Measurements from ENCODE around the gene TTC23.

The TTC23 gene

GRCh38 chr15:99165956-99166689 lies 83.3 kb downstream of the TTC23 start:
- DNase-seq (ENCODE audit: low spot score) = no peak
- FAIRE-seq = no peak

DNA sequence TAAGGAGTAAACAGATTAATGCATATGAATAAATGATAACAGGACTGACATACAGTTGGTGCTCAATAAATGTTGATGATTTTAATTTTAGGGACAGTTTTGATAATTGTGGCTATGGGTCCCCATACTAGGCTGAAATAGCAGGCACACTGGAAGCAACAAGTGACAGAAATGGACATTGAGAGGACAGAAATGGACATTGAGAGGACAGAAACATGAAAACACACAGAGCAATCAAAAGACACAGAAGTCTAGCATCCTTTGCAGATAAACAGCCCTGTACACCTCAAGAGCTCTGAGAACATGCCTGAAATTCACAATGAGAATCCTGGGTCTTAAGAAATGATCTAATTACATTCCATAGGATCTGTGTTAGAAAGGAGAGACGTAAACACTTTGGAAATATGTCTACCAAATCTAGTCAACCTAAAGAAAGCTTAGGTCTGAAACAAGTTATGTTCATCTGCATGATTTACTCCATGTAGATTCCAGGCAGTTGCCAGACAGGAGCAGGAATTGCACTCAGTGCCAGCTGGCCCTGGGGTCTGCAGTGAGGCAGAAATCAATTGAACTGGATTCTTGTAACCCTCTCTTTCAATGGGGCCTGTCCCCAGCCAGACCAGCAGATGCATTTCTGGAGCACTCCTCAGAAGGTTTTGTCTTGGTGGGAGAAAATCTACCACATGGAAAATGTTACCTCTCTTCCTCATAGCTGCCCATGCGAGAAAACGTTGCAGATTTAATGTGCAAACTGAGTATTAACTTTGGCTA lies 84.2 kb downstream of the TTC23 start:
- FAIRE-seq = no peak
- DNase-seq (ENCODE audit: low spot score) = no peak

- DNase-seq (ENCODE audit: low spot score) (no peak), FAIRE-seq (no peak)
Observed at GRCh38 chr15:99164119-99164518, 85.3 kb downstream of the TTC23 start.

GRCh38 chr15:99163271-99164062 lies 85.9 kb downstream of the TTC23 start:
- DNase-seq (ENCODE audit: low spot score) = no peak
- no peak for FAIRE-seq

GRCh38 chr15:99158626-99159412 lies 90.6 kb downstream of the TTC23 start:
- FAIRE-seq = peak; percentile 17
- no peak for DNase-seq (ENCODE audit: low spot score)

- no peak for FAIRE-seq
- no peak for DNase-seq (ENCODE audit: low spot score)
Observed at GRCh38 chr15:99157456-99157855, 91.9 kb downstream of the TTC23 start.

DNA sequence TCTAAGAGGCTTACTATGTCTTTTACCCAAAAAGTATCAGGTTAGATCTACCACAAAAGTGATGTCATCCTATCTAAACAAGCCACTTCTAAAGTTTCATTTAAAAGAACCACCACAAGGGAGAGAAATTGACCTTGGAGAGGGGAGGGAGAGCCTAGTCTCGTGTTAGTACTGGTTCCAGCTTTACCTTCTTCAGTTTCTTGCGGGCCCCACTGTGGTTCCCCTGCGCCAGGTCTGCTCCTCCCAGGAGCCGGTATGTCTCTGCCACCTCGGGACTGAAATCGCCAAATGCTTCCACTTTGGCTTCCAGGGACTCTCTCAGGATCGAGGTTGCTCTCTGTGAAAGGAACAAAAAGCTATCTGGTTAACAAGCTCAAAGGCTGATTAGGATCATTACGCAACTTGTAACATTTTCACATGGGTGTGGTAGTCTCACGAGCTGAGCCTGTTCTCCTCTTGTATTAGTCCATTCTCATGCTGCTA lies 93.4 kb downstream of the TTC23 start:
- DNase-seq (ENCODE audit: low spot score) (no peak), FAIRE-seq (no peak)

DNA sequence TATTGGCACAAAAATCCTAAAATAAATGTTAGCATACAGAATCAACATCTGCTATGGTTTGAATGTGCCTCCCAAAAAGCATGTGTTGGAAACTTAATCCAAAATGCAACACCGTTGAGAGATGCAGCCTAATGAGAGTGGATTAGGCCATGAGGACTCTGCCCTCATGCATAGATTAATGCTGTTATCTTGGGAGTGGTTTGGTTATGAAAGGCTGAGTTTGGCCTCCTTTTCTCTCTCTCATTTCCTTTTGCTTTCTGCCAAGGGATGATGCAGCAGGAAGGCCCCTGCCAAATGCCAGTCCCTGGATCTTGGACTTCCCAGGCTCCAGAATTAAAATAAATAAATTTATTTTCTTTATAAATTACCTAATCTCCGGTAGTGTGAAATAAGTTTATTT lies 95.1 kb downstream of the TTC23 start:
- DNase-seq (ENCODE audit: low spot score) (no peak), FAIRE-seq (no peak)

DNA sequence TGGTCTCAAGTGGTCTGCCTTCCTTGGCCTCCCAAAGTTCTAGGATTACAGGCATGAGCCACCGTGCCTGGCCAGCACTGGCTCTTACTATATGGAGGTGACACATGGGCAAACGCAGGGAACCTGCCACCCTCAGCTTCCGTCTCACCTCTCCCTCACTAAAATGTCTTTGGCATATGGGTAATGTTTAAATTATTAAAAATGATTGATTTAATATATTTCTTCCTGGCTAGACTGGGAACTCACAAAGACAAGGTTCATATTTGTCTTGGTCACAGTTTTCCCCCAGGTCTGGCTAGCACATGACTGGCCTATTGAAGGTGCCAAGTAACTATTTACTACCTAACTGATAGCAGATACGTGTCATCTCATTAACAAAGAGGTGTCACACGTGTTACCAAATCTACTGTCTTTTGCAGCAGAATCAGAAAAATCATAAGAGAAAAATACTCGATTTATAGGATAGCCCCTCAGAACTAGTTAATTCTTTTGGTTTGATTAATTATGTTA lies 96.3 kb downstream of the TTC23 start:
- FAIRE-seq (no peak), DNase-seq (ENCODE audit: low spot score) (no peak)

GRCh38 chr15:99151156-99151555 lies 98.2 kb downstream of the TTC23 start:
- FAIRE-seq (no peak), DNase-seq (ENCODE audit: low spot score) (no peak)

DNA sequence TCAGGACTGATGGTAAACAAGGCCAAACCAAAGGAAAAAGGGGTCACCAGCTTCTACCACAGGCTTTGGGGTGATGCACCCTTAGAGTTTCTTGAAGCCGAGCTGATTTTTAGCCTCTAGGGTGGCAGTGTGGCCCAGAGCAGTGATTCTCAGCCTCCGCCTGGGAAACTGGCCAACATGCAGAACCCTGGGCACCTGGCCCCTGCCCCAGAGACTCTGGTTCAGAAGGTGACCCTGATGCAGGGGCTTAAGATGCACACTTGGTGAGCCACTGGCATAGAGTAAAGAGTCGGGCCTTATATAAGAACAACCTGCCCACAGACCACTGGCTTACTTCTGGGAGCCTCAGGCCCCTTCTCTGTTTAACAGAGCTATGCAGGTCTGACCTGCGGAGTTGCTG lies 100.0 kb downstream of the TTC23 start:
- FAIRE-seq = no peak

DNA sequence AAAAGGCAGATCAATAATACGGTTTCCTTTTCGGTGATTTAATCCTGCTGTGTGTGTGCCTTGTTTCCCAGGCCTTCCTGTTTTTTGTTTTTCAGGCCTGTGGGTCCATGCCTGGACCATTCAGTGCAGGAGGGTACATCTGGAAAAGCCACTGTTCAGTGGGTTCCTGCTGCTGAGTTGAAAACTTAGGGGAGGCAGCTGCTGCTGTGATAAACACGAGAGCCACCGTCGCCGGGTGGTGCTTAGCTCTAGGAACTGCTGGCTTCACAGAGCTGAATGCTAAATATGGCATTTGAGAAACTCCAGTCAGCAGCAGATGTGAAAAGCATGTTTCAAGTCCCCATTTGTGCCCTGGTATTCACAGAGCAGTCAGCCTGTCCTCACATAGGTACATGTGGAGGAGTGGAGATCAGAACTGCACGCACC lies 100.5 kb downstream of the TTC23 start:
- DNase-seq (ENCODE audit: low spot score) (no peak), FAIRE-seq (no peak)

More for the DNA sequence above, 100.0 kb downstream of the TTC23 start:
- no peak for DNase-seq (ENCODE audit: low spot score)

DNA sequence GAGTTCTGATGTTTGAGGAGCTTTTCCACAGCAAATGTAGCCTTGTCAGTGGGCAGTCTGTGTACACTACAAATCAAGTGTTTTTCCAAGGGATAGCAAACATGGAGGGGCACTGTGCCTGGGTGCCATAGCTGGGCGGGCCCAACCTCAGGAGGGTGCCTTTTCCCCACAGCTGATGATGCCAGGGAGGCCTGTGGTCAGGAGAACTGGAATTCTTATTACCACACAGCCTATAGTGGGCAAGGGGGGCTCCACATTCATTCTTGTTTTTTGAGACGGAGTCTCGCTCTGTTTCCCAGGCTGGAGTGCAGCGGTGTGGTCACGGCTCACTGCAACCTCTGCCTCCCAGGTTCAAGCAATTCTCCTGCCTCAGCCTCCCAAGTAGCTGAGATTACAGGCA lies 102.7 kb downstream of the TTC23 start:
- FAIRE-seq (no peak), DNase-seq (ENCODE audit: low spot score) (no peak)

- FAIRE-seq = no peak
- DNase-seq (ENCODE audit: low spot score) = no peak
Observed at GRCh38 chr15:99145778-99146177, 103.6 kb downstream of the TTC23 start.

DNA sequence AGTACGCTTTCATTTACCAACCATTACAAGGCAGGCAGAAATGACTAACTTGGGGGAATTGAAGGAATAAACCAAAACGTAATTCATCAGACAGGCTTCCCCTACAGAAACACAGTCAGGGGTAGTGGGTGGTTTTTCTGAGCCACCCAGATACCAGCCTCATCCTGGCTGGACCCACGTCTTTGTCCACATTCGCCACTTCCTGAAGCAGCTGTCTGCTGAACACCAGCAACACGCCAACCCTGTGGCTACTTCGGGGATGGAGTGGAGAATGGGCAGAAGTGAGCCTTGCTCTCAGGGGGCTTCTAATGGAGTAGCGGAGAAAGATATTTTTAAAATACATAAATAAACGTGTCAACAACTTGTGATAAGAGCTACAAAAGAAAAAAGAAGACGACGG lies 104.4 kb downstream of the TTC23 start:
- no peak for FAIRE-seq
- DNase-seq (ENCODE audit: low spot score) = no peak

- no peak for DNase-seq (ENCODE audit: low spot score)
- FAIRE-seq = no peak
Observed at GRCh38 chr15:99143655-99144610, 105.4 kb downstream of the TTC23 start.

DNA sequence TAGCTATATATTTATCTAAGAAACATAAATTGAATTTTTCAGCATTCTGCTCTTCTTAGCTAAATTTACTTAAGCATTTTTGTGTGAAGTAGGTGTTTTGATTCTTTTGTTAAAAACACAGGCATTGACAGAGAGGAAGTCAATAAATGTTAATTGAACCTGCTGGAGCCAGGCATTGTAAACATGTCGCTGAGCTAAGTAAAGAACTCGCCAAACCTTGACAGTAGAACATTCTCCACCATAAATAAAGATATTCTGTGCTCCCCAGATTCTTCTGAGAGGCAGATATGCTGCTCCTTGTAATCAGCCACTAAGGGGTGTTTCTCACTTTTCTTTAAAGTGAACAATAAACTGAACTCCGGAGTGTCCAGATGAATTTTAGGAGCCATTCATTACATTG lies 106.1 kb downstream of the TTC23 start:
- no peak for FAIRE-seq
- DNase-seq (ENCODE audit: low spot score) = no peak

GRCh38 chr15:99142562-99142961 lies 106.8 kb downstream of the TTC23 start:
- FAIRE-seq (no peak), DNase-seq (ENCODE audit: low spot score) (no peak)

DNA sequence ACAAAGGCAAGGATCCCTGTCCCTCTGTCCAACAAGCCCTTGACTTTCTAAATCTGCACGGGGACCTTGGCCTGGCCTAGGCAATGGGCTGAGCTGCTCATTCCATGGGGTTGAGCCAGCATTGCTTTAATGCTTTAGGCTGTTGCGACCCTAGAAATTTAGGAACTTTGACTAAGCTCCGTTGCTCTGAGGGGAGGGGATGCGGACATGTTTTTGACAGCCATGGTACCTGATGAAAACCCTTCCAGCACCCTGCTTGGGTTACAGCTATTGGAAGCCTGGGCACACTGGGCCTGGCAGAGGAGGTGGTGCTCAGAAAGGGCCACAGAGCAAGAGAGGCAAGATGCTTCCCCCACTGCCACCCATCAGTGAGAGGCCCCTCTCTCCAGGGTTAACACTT lies 107.4 kb downstream of the TTC23 start:
- FAIRE-seq = no peak
- DNase-seq (ENCODE audit: low spot score) = no peak

DNA sequence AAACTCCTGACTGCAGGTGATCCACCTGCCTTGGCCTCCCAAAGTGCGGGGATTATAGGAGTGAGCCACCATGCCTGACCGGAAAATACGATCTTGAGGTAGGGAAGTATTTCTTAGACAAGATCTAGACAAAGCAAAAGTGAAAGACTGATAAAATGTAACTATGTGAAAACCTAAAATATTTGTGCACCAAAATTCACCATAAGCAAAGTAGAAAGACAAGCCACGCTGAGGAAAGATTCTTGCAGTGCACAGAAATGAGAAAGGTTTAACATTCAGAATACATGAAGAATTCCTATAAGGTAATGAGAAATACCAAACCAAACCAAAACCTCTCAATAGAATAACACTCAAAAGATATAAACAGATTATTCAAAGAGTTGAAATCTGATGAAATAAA lies 108.8 kb downstream of the TTC23 start:
- no peak for FAIRE-seq

More for the DNA sequence above, 108.8 kb downstream of the TTC23 start:
- DNase-seq (ENCODE audit: low spot score) = no peak

All from urothelium cell line (cell line).